GM23338 (cell line): ENCODE results near the gene ZBTB5. TPM values are rescaled to one million over a fixed set of nuclear protein-coding genes. Genes with fewer than 3 reads are reported as not detected.

ENCODE experiments used
- ATAC-seq: fragments of 200-7000 bp; cut with Tn5 transposase; 3 replicates; pipeline ENCODE4 v1.9.1; 2020
- DNase-seq: peaks from one replicate; pipeline ENCODE4 v3.0.0-alpha.2; 2015; ENCODE audit warnings: low spot score
- H2AFZ ChIP-seq: fragments of 200-600 bp; sonication (generic); 2 replicates; pipeline ENCODE4 v1.8.0; 2016; ENCODE audit warnings: antibody characterized with exemption, mild to moderate bottlenecking, moderate library complexity
- H3F3A ChIP-seq: fragments of 200-600 bp; sonication (generic); replicated peaks from 2 replicates; pipeline ENCODE4 v1.8.0; 2017; ENCODE audit warnings: antibody characterized with exemption, mixed run types, low read depth
- H3K27ac ChIP-seq: fragments of 200-600 bp; sonication (generic); 2 replicates; pipeline ENCODE4 v1.6.1; 2016; ENCODE audit warnings: low read depth
- H3K27me3 ChIP-seq: fragments of 200-600 bp; sonication (generic); 2 replicates; pipeline ENCODE4 v1.8.0; 2016; ENCODE audit warnings: mild to moderate bottlenecking, mixed run types, moderate library complexity; ENCODE audit not compliant: insufficient read depth
- H3K36me3 ChIP-seq: fragments of 200-600 bp; sonication (generic); 2 replicates; pipeline ENCODE4 v1.8.0; 2016; ENCODE audit warnings: mild to moderate bottlenecking; ENCODE audit not compliant: insufficient read depth
- H3K4me1 ChIP-seq: fragments of 200-600 bp; sonication (generic); 2 replicates; pipeline ENCODE4 v1.8.0; 2016; ENCODE audit warnings: mild to moderate bottlenecking, moderate library complexity; ENCODE audit not compliant: insufficient read depth
- H3K4me2 ChIP-seq: fragments of 200-600 bp; sonication (generic); 2 replicates; pipeline ENCODE4 v1.7.1; 2017; ENCODE audit warnings: mixed run types
- H3K4me3 ChIP-seq: fragments of 200-600 bp; sonication (generic); 2 replicates; pipeline ENCODE4 v1.6.1; 2016; ENCODE audit warnings: mixed run types
- H3K79me2 ChIP-seq: fragments of 200-600 bp; sonication (generic); replicated peaks from 2 replicates; pipeline ENCODE4 v1.8.0; 2017; ENCODE audit warnings: mild to moderate bottlenecking; ENCODE audit not compliant: insufficient read depth
- H3K9me2 ChIP-seq: fragments of 200-600 bp; sonication (generic); 2 replicates; pipeline ENCODE4 v1.8.0; 2017; ENCODE audit not compliant: insufficient read depth
- H4K20me1 ChIP-seq: fragments of 200-600 bp; sonication (generic); replicated peaks from 2 replicates; pipeline ENCODE4 v1.8.0; 2017; ENCODE audit warnings: mild to moderate bottlenecking; ENCODE audit not compliant: insufficient read depth
- H3K27ac Mint-ChIP-seq: 2 replicates; pipeline ENCODE4 v1.8.0; 2020; ENCODE audit warnings: inconsistent platforms, mild to moderate bottlenecking, moderate library complexity, mixed read lengths
- H3K27me3 Mint-ChIP-seq: 3 replicates; pipeline ENCODE4 v1.8.0; 2022; ENCODE audit warnings: low read depth, mild to moderate bottlenecking, moderate library complexity, mixed read lengths, inconsistent platforms; ENCODE audit not compliant: insufficient read depth, poor library complexity
- H3K36me3 Mint-ChIP-seq: 3 replicates; pipeline ENCODE4 v1.8.0; 2021; ENCODE audit warnings: low read depth, mild to moderate bottlenecking, inconsistent platforms, moderate library complexity, mixed read lengths
- H3K4me1 Mint-ChIP-seq: 3 replicates; pipeline ENCODE4 v1.8.0; 2020; ENCODE audit warnings: mild to moderate bottlenecking, inconsistent platforms, mixed read lengths
- H3K4me3 Mint-ChIP-seq: 3 replicates; pipeline ENCODE4 v1.8.0; 2021; ENCODE audit warnings: moderate library complexity, mild to moderate bottlenecking, inconsistent platforms, mixed read lengths
- H3K9me3 Mint-ChIP-seq: 3 replicates; pipeline ENCODE4 v1.8.0; 2020; ENCODE audit warnings: moderate library complexity, mild to moderate bottlenecking, inconsistent platforms, mixed read lengths
- CREB1 ChIP-seq: fragments of 250-450 bp; sonication (Bioruptor Pico); IDR thresholded peaks from 2 replicates; pipeline ENCODE4 v1.5.0; 2020; ENCODE audit warnings: low read depth, mild to moderate bottlenecking, moderate library complexity
- EZH2 ChIP-seq: fragments of 200-600 bp; sonication (generic); IDR thresholded peaks from one replicate; pipeline ENCODE4 v1.8.0; 2017; ENCODE audit warnings: antibody characterized with exemption, mild to moderate bottlenecking, low read depth; ENCODE audit not compliant: unreplicated experiment
- EZH2phosphoT487 ChIP-seq: fragments of 200-600 bp; sonication (generic); IDR thresholded peaks from one replicate; pipeline ENCODE4 v1.8.1; 2018; ENCODE audit warnings: antibody characterized with exemption; ENCODE audit not compliant: unreplicated experiment
- JUNB ChIP-seq: IDR thresholded peaks from one replicate; pipeline ENCODE4 v1.6.1; 2016; ENCODE audit warnings: antibody characterized with exemption; ENCODE audit not compliant: unreplicated experiment
- NANOG ChIP-seq: IDR thresholded peaks from 2 replicates; pipeline ENCODE4 v1.6.1; 2016; ENCODE audit warnings: antibody characterized with exemption, borderline replicate concordance
- POLR2AphosphoS5 ChIP-seq: IDR thresholded peaks from 2 replicates; pipeline ENCODE4 v1.6.1; 2016; ENCODE audit warnings: antibody characterized with exemption, low read depth
- STAT1 ChIP-seq: IDR thresholded peaks from one replicate; pipeline ENCODE4 v1.6.1; 2016; ENCODE audit warnings: antibody characterized with exemption; ENCODE audit not compliant: unreplicated experiment
- ZNF331 ChIP-seq: fragments of 250-450 bp; sonication (Bioruptor Pico); IDR thresholded peaks from 2 replicates; pipeline ENCODE4 v1.5.0; 2020; ENCODE audit warnings: low read depth, mild to moderate bottlenecking, moderate library complexity
- polyA plus RNA-seq: library from polyadenylated mRNA; unstranded; fragments of >200 nt; fragmentation: Nextera tagmentation; extraction: Ambion mirVana; gene quantifications from 2 replicates; pipeline ENCODE4 v1.2.1, GENCODE V29; 2016
- total RNA-seq: library from RNA; depleted of rRNA; stranded (reverse); fragments of >200 nt; shearing (Covaris generic); gene quantifications from 2 replicates; pipeline ENCODE4 v1.2.3, GENCODE V29; 2014
- TF ChIP-seq, protein P1 (sequence below): IDR thresholded peaks from 2 replicates; pipeline ENCODE4 v1.6.1; 2016; ENCODE audit warnings: antibody characterized with exemption
- TF ChIP-seq, protein P2 (sequence below), 2 experiments: fragments of 200-600 bp in 1 of 2; sonication (generic) in 1 of 2; conservative IDR thresholded peaks; 2 replicates each; pipeline versions ENCODE4 v1.5.1 to v1.6.1; 2016 to 2017; ENCODE audit warnings: antibody characterized with exemption in 2 of 2, low read depth in 2 of 2, mild to moderate bottlenecking in 2 of 2, moderate library complexity in 1 of 2
- TF ChIP-seq, protein P3 (sequence below): IDR thresholded peaks from one replicate; pipeline ENCODE4 v1.6.1; 2018; ENCODE audit warnings: antibody characterized with exemption; ENCODE audit not compliant: unreplicated experiment
- TF ChIP-seq, protein P4 (sequence below): fragments of 250-450 bp; sonication (Bioruptor Pico); IDR thresholded peaks from 2 replicates; pipeline ENCODE4 v1.5.0; 2020; ENCODE audit warnings: mild to moderate bottlenecking, moderate library complexity

The ZBTB5 gene
- total and polyA plus RNA-seq, 2 experiments from 2014 or later: 2.8 to 19.5 TPM

DNA sequence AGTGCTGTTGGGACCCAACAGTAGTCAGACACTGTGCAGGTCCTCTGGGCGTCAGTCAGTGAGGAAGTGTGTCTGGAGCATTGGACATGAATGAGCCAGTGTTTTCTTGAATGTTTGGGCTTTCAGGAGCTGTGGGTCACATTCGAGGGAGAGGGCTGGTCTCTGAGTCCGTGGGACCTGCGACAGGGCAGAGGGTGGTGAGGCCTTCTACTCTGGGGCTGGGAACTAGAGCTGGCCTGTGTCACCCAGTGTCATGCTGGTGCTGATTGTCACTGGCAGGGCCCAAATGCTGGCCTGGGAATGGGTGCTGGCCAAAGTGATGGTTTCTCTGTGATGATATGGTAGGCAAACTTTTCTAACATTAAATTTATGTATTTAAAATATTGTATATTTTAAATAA, 30.8 kb upstream of the ZBTB5 start:
- H3K9me3 Mint-ChIP-seq: no peaks in the 10 kb centered on the region
- no peaks in the 10 kb centered on the region for H3F3A ChIP-seq
- H3K36me3 Mint-ChIP-seq: peaks cover 79% of the 10 kb centered on the region
- H3K9me2 ChIP-seq: no peaks in the 10 kb centered on the region
- no peak overlapping the region for H3K4me2 ChIP-seq
- DNase-seq (no peak), ATAC-seq (no peak)
- no peak overlapping the region for H3K27ac ChIP-seq
- TF ChIP-seq EZH2phosphoT487 (no peak), STAT1 (no peak), ZNF331 (CRISPR knock-in tag) (no peak), EZH2 (no peak), CREB1 (CRISPR knock-in tag) (no peak), POLR2AphosphoS5 (no peak), JUNB (no peak), NANOG (no peak)
- TF ChIP-seq, protein P1, sequence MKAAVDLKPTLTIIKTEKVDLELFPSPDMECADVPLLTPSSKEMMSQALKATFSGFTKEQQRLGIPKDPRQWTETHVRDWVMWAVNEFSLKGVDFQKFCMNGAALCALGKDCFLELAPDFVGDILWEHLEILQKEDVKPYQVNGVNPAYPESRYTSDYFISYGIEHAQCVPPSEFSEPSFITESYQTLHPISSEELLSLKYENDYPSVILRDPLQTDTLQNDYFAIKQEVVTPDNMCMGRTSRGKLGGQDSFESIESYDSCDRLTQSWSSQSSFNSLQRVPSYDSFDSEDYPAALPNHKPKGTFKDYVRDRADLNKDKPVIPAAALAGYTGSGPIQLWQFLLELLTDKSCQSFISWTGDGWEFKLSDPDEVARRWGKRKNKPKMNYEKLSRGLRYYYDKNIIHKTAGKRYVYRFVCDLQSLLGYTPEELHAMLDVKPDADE: no peak
- TF ChIP-seq, protein P2, sequence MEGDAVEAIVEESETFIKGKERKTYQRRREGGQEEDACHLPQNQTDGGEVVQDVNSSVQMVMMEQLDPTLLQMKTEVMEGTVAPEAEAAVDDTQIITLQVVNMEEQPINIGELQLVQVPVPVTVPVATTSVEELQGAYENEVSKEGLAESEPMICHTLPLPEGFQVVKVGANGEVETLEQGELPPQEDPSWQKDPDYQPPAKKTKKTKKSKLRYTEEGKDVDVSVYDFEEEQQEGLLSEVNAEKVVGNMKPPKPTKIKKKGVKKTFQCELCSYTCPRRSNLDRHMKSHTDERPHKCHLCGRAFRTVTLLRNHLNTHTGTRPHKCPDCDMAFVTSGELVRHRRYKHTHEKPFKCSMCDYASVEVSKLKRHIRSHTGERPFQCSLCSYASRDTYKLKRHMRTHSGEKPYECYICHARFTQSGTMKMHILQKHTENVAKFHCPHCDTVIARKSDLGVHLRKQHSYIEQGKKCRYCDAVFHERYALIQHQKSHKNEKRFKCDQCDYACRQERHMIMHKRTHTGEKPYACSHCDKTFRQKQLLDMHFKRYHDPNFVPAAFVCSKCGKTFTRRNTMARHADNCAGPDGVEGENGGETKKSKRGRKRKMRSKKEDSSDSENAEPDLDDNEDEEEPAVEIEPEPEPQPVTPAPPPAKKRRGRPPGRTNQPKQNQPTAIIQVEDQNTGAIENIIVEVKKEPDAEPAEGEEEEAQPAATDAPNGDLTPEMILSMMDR (conservative IDR thresholded peaks at IDR 0.05; ENCODE audit: low read depth in 2 of 2): no peak
- TF ChIP-seq, protein P3, sequence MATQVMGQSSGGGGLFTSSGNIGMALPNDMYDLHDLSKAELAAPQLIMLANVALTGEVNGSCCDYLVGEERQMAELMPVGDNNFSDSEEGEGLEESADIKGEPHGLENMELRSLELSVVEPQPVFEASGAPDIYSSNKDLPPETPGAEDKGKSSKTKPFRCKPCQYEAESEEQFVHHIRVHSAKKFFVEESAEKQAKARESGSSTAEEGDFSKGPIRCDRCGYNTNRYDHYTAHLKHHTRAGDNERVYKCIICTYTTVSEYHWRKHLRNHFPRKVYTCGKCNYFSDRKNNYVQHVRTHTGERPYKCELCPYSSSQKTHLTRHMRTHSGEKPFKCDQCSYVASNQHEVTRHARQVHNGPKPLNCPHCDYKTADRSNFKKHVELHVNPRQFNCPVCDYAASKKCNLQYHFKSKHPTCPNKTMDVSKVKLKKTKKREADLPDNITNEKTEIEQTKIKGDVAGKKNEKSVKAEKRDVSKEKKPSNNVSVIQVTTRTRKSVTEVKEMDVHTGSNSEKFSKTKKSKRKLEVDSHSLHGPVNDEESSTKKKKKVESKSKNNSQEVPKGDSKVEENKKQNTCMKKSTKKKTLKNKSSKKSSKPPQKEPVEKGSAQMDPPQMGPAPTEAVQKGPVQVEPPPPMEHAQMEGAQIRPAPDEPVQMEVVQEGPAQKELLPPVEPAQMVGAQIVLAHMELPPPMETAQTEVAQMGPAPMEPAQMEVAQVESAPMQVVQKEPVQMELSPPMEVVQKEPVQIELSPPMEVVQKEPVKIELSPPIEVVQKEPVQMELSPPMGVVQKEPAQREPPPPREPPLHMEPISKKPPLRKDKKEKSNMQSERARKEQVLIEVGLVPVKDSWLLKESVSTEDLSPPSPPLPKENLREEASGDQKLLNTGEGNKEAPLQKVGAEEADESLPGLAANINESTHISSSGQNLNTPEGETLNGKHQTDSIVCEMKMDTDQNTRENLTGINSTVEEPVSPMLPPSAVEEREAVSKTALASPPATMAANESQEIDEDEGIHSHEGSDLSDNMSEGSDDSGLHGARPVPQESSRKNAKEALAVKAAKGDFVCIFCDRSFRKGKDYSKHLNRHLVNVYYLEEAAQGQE: no peak
- TF ChIP-seq, protein P4, sequence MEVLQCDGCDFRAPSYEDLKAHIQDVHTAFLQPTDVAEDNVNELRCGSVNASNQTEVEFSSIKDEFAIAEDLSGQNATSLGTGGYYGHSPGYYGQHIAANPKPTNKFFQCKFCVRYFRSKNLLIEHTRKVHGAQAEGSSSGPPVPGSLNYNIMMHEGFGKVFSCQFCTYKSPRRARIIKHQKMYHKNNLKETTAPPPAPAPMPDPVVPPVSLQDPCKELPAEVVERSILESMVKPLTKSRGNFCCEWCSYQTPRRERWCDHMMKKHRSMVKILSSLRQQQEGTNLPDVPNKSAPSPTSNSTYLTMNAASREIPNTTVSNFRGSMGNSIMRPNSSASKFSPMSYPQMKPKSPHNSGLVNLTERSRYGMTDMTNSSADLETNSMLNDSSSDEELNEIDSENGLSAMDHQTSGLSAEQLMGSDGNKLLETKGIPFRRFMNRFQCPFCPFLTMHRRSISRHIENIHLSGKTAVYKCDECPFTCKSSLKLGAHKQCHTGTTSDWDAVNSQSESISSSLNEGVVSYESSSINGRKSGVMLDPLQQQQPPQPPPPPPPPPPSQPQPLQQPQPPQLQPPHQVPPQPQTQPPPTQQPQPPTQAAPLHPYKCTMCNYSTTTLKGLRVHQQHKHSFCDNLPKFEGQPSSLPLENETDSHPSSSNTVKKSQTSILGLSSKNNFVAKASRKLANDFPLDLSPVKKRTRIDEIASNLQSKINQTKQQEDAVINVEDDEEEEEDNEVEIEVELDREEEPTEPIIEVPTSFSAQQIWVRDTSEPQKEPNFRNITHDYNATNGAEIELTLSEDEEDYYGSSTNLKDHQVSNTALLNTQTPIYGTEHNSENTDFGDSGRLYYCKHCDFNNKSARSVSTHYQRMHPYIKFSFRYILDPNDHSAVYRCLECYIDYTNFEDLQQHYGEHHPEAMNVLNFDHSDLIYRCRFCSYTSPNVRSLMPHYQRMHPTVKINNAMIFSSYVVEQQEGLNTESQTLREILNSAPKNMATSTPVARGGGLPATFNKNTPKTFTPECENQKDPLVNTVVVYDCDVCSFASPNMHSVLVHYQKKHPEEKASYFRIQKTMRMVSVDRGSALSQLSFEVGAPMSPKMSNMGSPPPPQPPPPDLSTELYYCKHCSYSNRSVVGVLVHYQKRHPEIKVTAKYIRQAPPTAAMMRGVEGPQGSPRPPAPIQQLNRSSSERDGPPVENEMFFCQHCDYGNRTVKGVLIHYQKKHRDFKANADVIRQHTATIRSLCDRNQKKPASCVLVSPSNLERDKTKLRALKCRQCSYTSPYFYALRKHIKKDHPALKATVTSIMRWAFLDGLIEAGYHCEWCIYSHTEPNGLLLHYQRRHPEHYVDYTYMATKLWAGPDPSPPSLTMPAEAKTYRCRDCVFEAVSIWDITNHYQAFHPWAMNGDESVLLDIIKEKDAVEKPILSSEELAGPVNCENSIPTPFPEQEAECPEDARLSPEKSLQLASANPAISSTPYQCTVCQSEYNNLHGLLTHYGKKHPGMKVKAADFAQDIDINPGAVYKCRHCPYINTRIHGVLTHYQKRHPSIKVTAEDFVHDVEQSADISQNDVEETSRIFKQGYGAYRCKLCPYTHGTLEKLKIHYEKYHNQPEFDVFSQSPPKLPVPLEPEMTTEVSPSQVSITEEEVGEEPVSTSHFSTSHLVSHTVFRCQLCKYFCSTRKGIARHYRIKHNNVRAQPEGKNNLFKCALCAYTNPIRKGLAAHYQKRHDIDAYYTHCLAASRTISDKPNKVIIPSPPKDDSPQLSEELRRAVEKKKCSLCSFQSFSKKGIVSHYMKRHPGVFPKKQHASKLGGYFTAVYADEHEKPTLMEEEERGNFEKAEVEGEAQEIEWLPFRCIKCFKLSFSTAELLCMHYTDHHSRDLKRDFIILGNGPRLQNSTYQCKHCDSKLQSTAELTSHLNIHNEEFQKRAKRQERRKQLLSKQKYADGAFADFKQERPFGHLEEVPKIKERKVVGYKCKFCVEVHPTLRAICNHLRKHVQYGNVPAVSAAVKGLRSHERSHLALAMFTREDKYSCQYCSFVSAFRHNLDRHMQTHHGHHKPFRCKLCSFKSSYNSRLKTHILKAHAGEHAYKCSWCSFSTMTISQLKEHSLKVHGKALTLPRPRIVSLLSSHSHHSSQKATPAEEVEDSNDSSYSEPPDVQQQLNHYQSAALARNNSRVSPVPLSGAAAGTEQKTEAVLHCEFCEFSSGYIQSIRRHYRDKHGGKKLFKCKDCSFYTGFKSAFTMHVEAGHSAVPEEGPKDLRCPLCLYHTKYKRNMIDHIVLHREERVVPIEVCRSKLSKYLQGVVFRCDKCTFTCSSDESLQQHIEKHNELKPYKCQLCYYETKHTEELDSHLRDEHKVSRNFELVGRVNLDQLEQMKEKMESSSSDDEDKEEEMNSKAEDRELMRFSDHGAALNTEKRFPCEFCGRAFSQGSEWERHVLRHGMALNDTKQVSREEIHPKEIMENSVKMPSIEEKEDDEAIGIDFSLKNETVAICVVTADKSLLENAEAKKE (CRISPR knock-in tag): no peak
- H3K36me3 ChIP-seq: peaks cover 53% of the 10 kb centered on the region
- H3K4me1 ChIP-seq: no peaks in the 10 kb centered on the region
- H3K4me3 Mint-ChIP-seq: no peak overlapping the region
- no peaks in the 10 kb centered on the region for H3K27me3 ChIP-seq
- peaks cover 26% of the 10 kb centered on the region for H4K20me1 ChIP-seq
- H2AFZ ChIP-seq: no peak overlapping the region
- H3K4me3 ChIP-seq: no peak overlapping the region
- H3K27me3 Mint-ChIP-seq: no peaks in the 10 kb centered on the region
- H3K79me2 ChIP-seq: 0 out of 2 replicates have a peak, but pooled peaks cover 3% of the 10 kb centered on the region
- H3K4me1 Mint-ChIP-seq: no peaks in the 10 kb centered on the region
- H3K27ac Mint-ChIP-seq: no peak overlapping the region
